ENCODE data around the gene SLC44A3. TPM values are rescaled to one million over a fixed set of nuclear protein-coding genes. Genes with fewer than 3 reads are reported as not detected.
"Not testable (repeated sequence)": the region's sequence is repeated elsewhere in the genome, so short reads cannot be mapped to it uniquely, and the experiment has no call there.

Gene SLC44A3
- total RNA-seq, 4 donors from 2014 or later, result 0.63 to 1.7 (median 0.83) TPM

DNA sequence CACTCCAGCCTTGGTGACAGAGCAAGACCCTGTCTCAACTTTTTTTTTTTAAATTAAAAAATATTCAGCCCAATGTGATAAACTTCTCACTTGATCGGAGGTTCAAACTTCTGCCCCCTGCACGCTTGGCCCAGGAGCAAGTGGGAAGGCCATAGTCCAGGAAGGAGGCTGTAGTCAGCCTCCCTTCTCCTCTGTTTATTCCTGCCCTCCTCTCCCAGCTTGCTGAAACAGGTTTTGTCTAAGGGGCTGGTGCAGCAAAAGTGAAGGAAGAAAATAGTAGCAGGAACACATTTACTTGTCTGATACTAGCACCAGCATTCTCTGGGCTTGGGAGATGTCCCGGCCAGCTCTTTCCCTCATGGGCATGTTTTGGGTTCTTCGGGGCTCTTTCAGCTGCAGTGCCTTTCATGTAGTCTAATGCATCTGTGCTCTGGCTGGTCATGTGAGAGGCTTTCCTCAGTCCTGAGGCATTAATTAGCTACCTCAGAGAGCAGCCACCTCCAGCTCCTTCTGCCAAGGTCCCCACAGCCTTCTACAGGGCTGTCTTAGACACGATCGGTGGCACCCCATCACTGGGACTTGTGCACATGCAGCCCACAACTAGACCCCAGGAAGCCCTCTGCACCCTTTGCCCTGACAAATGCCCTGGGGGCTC is 12.9 kb downstream of the SLC44A3 start:
- intact Hi-C loops (cut with DNase I), result no loop called here
- no peaks in the 10 kb centered on the region for H3K9me3 ChIP-seq
- no peak overlapping the region for H3K27ac ChIP-seq (replicated peaks in 1 of 4)
- no peak for TF ChIP-seq CTCF (IDR thresholded peaks at IDR 0.05)
- TF ChIP-seq EP300 (IDR thresholded peaks at IDR 0.05), result no peak
- TF ChIP-seq POLR2AphosphoS5 (IDR thresholded peaks at IDR 0.05), result no peak
- TF ChIP-seq POLR2A (IDR thresholded peaks at IDR 0.05; ENCODE audit: low read depth), result no peak
- H3K36me3 ChIP-seq, result peaks cover 0 to 5% (median 0%) of the 10 kb centered on the region in 4 donors
- H3K4me1 ChIP-seq, result no peaks in the 10 kb centered on the region
- no peak overlapping the region for H3K4me3 ChIP-seq
- no peaks in the 10 kb centered on the region for H3K27me3 ChIP-seq
- 100% methylated on average over 6 of the region's 6 CpGs for WGBS
- DNase-seq (ENCODE audit: extremely low spot score), result no peak

DNA sequence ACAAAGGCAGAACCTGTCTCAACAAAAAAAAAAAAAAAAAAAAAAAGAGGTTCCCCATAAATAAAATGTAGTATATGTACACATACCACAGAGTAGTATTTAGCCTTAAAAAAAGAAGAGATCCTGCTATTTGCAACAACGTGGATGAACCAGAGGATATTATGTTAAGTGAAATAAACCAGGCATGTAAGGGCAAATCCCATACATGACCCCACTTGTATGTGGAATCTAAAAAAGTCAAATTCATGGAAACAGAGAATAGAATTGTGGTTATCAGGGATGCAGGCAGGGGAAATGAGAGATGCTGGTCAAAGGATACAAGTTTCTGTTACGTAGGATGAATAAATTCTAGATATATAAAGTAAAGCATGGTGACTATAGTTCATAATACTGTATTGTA is 16.7 kb downstream of the SLC44A3 start:
- H3K4me1 ChIP-seq, result no peaks in the 10 kb centered on the region
- no peaks in the 10 kb centered on the region for H3K9me3 ChIP-seq
- DNase-seq (ENCODE audit: extremely low spot score), result no peak
- TF ChIP-seq EP300 (IDR thresholded peaks at IDR 0.05) (no peak), POLR2AphosphoS5 (IDR thresholded peaks at IDR 0.05) (no peak)
- intact Hi-C loops (cut with DNase I), result no loop called here
- H3K27me3 ChIP-seq, result no peaks in the 10 kb centered on the region
- H3K36me3 ChIP-seq, result no peaks in the 10 kb centered on the region
- H3K27ac ChIP-seq (replicated peaks in 1 of 4), result no peak overlapping the region
- no peak overlapping the region for H3K4me3 ChIP-seq
- WGBS, result 91% methylated on average over 2 of the region's 2 CpGs

- H3K9me3 ChIP-seq; H3K27ac ChIP-seq (replicated peaks in 1 of 4); H3K4me1 ChIP-seq; H3K4me3 ChIP-seq; intact Hi-C loops (cut with DNase I); DNase-seq (ENCODE audit: extremely low spot score); H3K27me3 ChIP-seq; H3K36me3 ChIP-seq: not testable (repeated sequence)
- WGBS, result 94% methylated on average over 9 of the region's 9 CpGs
Measured at GRCh38 chr1:94840381-94840780, 20.2 kb downstream of the SLC44A3 start.

- Histone ChIP-seq H3K27me3 (no peaks in the 10 kb centered on the region), H3K4me3 (no peak overlapping the region), H3K27ac (replicated peaks in 1 of 4) (no peak overlapping the region), H3K36me3 (no peaks in the 10 kb centered on the region), H3K4me1 (no peaks in the 10 kb centered on the region), H3K9me3 (no peaks in the 10 kb centered on the region)
- no peak for DNase-seq (ENCODE audit: extremely low spot score)
- 90% methylated on average over 5 of the region's 5 CpGs for WGBS
- intact Hi-C loops (cut with DNase I), result no loop called here
- TF ChIP-seq CTCF (IDR thresholded peaks at IDR 0.05) (no peak), POLR2A (IDR thresholded peaks at IDR 0.05; ENCODE audit: low read depth) (no peak), EP300 (IDR thresholded peaks at IDR 0.05) (no peak), POLR2AphosphoS5 (IDR thresholded peaks at IDR 0.05) (no peak)
Measured at GRCh38 chr1:94840808-94841207, 20.7 kb downstream of the SLC44A3 start.

DNA sequence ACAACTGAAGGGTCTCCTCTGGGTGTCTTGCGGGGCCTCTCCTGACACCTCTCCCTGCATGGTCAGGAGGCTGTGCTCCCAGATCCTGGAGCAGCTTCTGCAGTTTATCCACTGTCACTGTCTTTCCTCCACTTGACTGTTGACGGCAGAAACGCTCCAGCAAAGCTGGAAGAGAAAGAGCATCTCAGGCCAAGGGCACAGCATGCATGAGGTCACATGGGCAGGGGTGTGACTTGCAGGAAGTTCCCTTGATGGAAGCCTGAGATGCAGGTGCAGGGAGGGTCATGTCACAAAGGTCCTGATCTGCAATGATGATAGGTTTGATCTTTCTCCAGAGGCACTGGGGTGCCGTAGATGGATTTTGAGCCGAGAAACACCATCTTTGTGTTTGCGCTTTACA is 23.3 kb downstream of the SLC44A3 start:
- Histone ChIP-seq H3K4me1 (no peaks in the 10 kb centered on the region), H3K9me3 (no peaks in the 10 kb centered on the region), H3K27me3 (no peaks in the 10 kb centered on the region), H3K36me3 (no peaks in the 10 kb centered on the region), H3K27ac (replicated peaks in 1 of 4) (no peak overlapping the region), H3K4me3 (no peak overlapping the region)
- DNase-seq (ENCODE audit: extremely low spot score), result no peak
- intact Hi-C loops (cut with DNase I), result no loop called here
- TF ChIP-seq POLR2AphosphoS5 (IDR thresholded peaks at IDR 0.05), result no peak
- no peak for TF ChIP-seq POLR2A (IDR thresholded peaks at IDR 0.05; ENCODE audit: low read depth)
- TF ChIP-seq CTCF (IDR thresholded peaks at IDR 0.05), result no peak
- no peak for TF ChIP-seq EP300 (IDR thresholded peaks at IDR 0.05)
- 93% methylated on average over 6 of the region's 6 CpGs for WGBS

DNA sequence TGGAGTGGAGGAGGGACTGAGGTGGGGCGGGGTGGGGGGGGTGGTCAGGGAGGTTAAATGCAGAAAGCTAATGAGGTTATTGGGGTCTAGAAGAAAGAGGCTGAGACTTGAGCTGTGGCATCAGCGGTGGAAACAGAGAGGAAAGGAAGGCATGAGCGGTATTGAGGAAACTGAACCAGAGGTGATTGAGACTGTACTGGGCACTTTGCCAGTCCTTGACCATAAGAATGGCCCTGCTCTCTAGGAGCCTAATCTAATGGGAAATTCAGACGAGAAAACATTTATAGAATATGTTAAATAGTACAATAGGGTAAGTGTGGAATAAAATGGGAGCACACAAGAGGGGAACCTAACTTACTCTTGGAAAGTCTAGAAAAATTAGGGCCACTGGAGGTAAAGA is 23.7 kb downstream of the SLC44A3 start:
- Histone ChIP-seq H3K4me1 (no peaks in the 10 kb centered on the region), H3K27me3 (no peaks in the 10 kb centered on the region), H3K4me3 (no peak overlapping the region), H3K27ac (replicated peaks in 1 of 4) (no peak overlapping the region), H3K9me3 (no peaks in the 10 kb centered on the region), H3K36me3 (no peaks in the 10 kb centered on the region)
- TF ChIP-seq POLR2A (IDR thresholded peaks at IDR 0.05; ENCODE audit: low read depth), result no peak
- TF ChIP-seq POLR2AphosphoS5 (IDR thresholded peaks at IDR 0.05), result no peak
- no peak for TF ChIP-seq EP300 (IDR thresholded peaks at IDR 0.05)
- TF ChIP-seq CTCF (IDR thresholded peaks at IDR 0.05), result no peak
- WGBS, result 87% methylated on average over 4 of the region's 4 CpGs
- no peak for DNase-seq (ENCODE audit: extremely low spot score)
- intact Hi-C loops (cut with DNase I), result no loop called here
